HG03064 (cell line): ENCODE measurements around the gene COLGALT1.
"Not testable (repeated sequence)": the region's sequence is repeated elsewhere in the genome, so short reads cannot be mapped to it uniquely, and the experiment has no call there.

Experiments
- ATAC-seq: cut with Tn5 transposase; IDR thresholded peaks from one replicate; pipeline ENCODE4 v1.9.1; 2021; ENCODE audit warnings: low read depth; ENCODE audit not compliant: unreplicated experiment

COLGALT1 gene

GRCh38 chr19:17555480-17555928 lies at the start of gene COLGALT1:
Gene COLGALT1 (plus strand): TSS chr19:17555649. CDS start chr19:17555714, 65 bp downstream.
- peak; percentile 82 for ATAC-seq

- no peak for ATAC-seq
Measured at GRCh38 chr19:17506745-17507144, 48.7 kb upstream of the COLGALT1 start.

GRCh38 chr19:17508558-17508933 lies 46.9 kb upstream of the COLGALT1 start:
- not testable (repeated sequence) for ATAC-seq

- ATAC-seq: no peak
Measured at GRCh38 chr19:17510220-17510993, 45.0 kb upstream of the COLGALT1 start.

- ATAC-seq: peak; percentile 51
Measured at GRCh38 chr19:17511724-17512573, 43.5 kb upstream of the COLGALT1 start.

- peak; percentile 9 for ATAC-seq
Measured at GRCh38 chr19:17512574-17512939, 42.9 kb upstream of the COLGALT1 start.

- no peak for ATAC-seq
Measured at GRCh38 chr19:17515408-17516149, 39.9 kb upstream of the COLGALT1 start.

- ATAC-seq: no peak
Measured at GRCh38 chr19:17517898-17518297, 37.6 kb upstream of the COLGALT1 start.

GRCh38 chr19:17518654-17519053 lies 36.8 kb upstream of the COLGALT1 start:
- ATAC-seq: not testable (repeated sequence)

- no peak for ATAC-seq
Measured at GRCh38 chr19:17519967-17520366, 35.5 kb upstream of the COLGALT1 start.

- ATAC-seq: no peak
Measured at GRCh38 chr19:17520865-17521264, 34.6 kb upstream of the COLGALT1 start.

GRCh38 chr19:17522988-17523872 lies 32.2 kb upstream of the COLGALT1 start:
- ATAC-seq: peak; percentile 62

- no peak for ATAC-seq
Measured at GRCh38 chr19:17524651-17525050, 30.8 kb upstream of the COLGALT1 start.

GRCh38 chr19:17525141-17525540 lies 30.3 kb upstream of the COLGALT1 start:
- no peak for ATAC-seq

GRCh38 chr19:17526922-17527321 lies 28.5 kb upstream of the COLGALT1 start:
- ATAC-seq: no peak

GRCh38 chr19:17527326-17527725 lies 28.1 kb upstream of the COLGALT1 start:
- ATAC-seq: no peak

- ATAC-seq: no peak
Measured at GRCh38 chr19:17528610-17529009, 26.8 kb upstream of the COLGALT1 start.

GRCh38 chr19:17529239-17530158 lies 25.9 kb upstream of the COLGALT1 start:
- ATAC-seq: no peak

- ATAC-seq: no peak
Measured at GRCh38 chr19:17530586-17530985, 24.9 kb upstream of the COLGALT1 start.
